Astrocyte (in vitro differentiated cells and primary cell): Measurements from ENCODE around the gene IRGQ. TPM values are rescaled to one million over a fixed set of nuclear protein-coding genes. Genes with fewer than 3 reads are reported as not detected.

Source experiments
- DNase-seq: peaks from one replicate; pipeline ENCODE4 v3.0.0-alpha.2; 2010; ENCODE audit warnings: low read depth
- FAIRE-seq: peaks from 2 replicates; lab custom pipeline; 2011; peaks lifted over from hg19 to GRCh38; lab: Jason Lieb, UNC
- H2AFZ ChIP-seq: 2 replicates; pipeline ENCODE4 v1.6.0; 2012; ENCODE audit warnings: low read depth, low read length, inconsistent platforms
- H3K27ac ChIP-seq: 2 replicates; pipeline ENCODE4 v1.5.1; 2011; ENCODE audit warnings: low read depth, low read length, inconsistent platforms
- H3K27me3 ChIP-seq: 2 replicates; pipeline ENCODE4 v1.6.0; 2011; ENCODE audit warnings: low read length, inconsistent platforms; ENCODE audit not compliant: insufficient read depth
- H3K36me3 ChIP-seq: 2 replicates; pipeline ENCODE4 v1.5.1; 2011; ENCODE audit warnings: low read length, inconsistent platforms; ENCODE audit not compliant: insufficient read depth
- H3K4me1 ChIP-seq: 2 replicates; pipeline ENCODE4 v1.5.1; 2011; ENCODE audit warnings: low read length, inconsistent platforms; ENCODE audit not compliant: insufficient read depth
- H3K4me2 ChIP-seq: 2 replicates; pipeline ENCODE4 v1.6.0; 2012; ENCODE audit warnings: low read length, inconsistent platforms
- H3K4me3 ChIP-seq: 2 replicates; pipeline ENCODE4 v1.5.1; 2011; ENCODE audit warnings: low read depth, mild to moderate bottlenecking, low read length, inconsistent platforms; ENCODE audit not compliant: insufficient read depth
- H3K79me2 ChIP-seq: 2 replicates; pipeline ENCODE4 v1.6.0; 2012; ENCODE audit warnings: mild to moderate bottlenecking, low read length, inconsistent platforms; ENCODE audit not compliant: insufficient read depth
- H3K9ac ChIP-seq: 2 replicates; pipeline ENCODE4 v1.6.0; 2012; ENCODE audit warnings: mild to moderate bottlenecking, low read length, inconsistent platforms
- H3K9me3 ChIP-seq: 2 replicates; pipeline ENCODE4 v1.5.1; 2012; ENCODE audit warnings: low read depth, mild to moderate bottlenecking, low read length, inconsistent platforms; ENCODE audit not compliant: insufficient read depth
- H4K20me1 ChIP-seq: 2 replicates; pipeline ENCODE4 v1.6.0; 2012; ENCODE audit warnings: low read length, inconsistent platforms; ENCODE audit not compliant: insufficient read depth
- H3K27ac Mint-ChIP-seq: one replicate; pipeline ENCODE4 v1.8.0; 2021; ENCODE audit warnings: mild to moderate bottlenecking, mixed read lengths; ENCODE audit not compliant: unreplicated experiment
- H3K27me3 Mint-ChIP-seq: one replicate; pipeline ENCODE4 v1.8.0; 2021; ENCODE audit warnings: low read depth, mixed read lengths; ENCODE audit not compliant: unreplicated experiment
- H3K36me3 Mint-ChIP-seq: one replicate; pipeline ENCODE4 v1.8.0; 2021; ENCODE audit warnings: low read depth, mixed read lengths; ENCODE audit not compliant: unreplicated experiment
- H3K4me1 Mint-ChIP-seq: one replicate; pipeline ENCODE4 v1.8.0; 2021; ENCODE audit warnings: low read depth, mixed read lengths; ENCODE audit not compliant: unreplicated experiment
- H3K4me3 Mint-ChIP-seq: one replicate; pipeline ENCODE4 v1.8.0; 2021; ENCODE audit warnings: mild to moderate bottlenecking, moderate library complexity, mixed read lengths; ENCODE audit not compliant: unreplicated experiment
- H3K9me3 Mint-ChIP-seq: one replicate; pipeline ENCODE4 v1.8.0; 2021; ENCODE audit warnings: mild to moderate bottlenecking, mixed read lengths; ENCODE audit not compliant: unreplicated experiment
- EZH2 ChIP-seq: IDR thresholded peaks from 2 replicates; pipeline ENCODE4 v1.6.1; 2012; ENCODE audit warnings: mild to moderate bottlenecking, low read length, inconsistent platforms; ENCODE audit not compliant: insufficient read depth
- total RNA-seq: library from RNA; stranded (reverse); gene quantifications from 2 replicates; pipeline ENCODE4 v1.2.1, GENCODE V29; 2021
- TF ChIP-seq, protein P1 (sequence below): IDR thresholded peaks from 2 replicates; pipeline ENCODE4 v1.5.1; 2011; ENCODE audit warnings: low read depth, mild to moderate bottlenecking, inconsistent platforms, low read length, moderate library complexity; ENCODE audit not compliant: insufficient read depth

The IRGQ gene
- total RNA-seq, 1 donor from 2014 or later: 60.7 TPM

DNA sequence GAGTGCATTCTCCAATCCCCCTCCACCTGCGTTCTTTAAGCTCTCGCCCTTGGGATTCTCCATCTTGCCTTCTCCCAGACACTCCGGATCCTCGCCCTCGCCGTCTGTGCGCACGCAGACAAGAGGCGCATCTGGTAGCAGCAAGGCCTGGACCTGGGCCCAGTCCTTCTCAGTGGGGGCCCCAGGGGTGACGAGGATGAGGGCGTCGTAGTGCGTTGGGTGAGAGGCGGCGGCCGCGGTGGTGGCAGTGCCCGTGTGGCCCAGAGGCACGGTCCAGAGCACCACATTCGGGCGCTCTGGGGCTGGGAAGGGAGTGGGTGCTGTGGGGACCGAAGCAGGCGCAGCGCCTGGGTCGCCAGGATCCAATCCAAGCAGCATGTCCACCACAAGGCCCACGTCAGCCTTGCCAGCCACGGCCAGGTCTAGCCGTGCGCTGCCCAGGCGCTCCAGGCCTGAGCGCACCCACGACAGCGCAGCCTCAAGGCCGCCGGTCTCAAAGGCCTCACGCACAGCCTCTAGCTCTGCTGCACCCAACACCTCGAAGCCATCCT lies 3.1 kb downstream of the IRGQ start:
- H3K27me3 Mint-ChIP-seq: no peaks in the 10 kb centered on the region
- Histone ChIP-seq H3K4me3 (no peak overlapping the region), H3K36me3 (peaks cover 10% of the 10 kb centered on the region), H4K20me1 (peaks cover 46% of the 10 kb centered on the region), H3K9me3 (no peaks in the 10 kb centered on the region), H3K4me1 (peaks cover 26% of the 10 kb centered on the region), H3K27me3 (no peaks in the 10 kb centered on the region), H3K79me2 (peaks cover 66% of the 10 kb centered on the region), H2AFZ (no peak overlapping the region), H3K9ac (peak overlapping the region; percentile 87), H3K27ac (no peak overlapping the region), H3K4me2 (no peak overlapping the region)
- no peak for DNase-seq
- H3K4me1 Mint-ChIP-seq: peaks cover 17% of the 10 kb centered on the region
- TF ChIP-seq, protein P1, sequence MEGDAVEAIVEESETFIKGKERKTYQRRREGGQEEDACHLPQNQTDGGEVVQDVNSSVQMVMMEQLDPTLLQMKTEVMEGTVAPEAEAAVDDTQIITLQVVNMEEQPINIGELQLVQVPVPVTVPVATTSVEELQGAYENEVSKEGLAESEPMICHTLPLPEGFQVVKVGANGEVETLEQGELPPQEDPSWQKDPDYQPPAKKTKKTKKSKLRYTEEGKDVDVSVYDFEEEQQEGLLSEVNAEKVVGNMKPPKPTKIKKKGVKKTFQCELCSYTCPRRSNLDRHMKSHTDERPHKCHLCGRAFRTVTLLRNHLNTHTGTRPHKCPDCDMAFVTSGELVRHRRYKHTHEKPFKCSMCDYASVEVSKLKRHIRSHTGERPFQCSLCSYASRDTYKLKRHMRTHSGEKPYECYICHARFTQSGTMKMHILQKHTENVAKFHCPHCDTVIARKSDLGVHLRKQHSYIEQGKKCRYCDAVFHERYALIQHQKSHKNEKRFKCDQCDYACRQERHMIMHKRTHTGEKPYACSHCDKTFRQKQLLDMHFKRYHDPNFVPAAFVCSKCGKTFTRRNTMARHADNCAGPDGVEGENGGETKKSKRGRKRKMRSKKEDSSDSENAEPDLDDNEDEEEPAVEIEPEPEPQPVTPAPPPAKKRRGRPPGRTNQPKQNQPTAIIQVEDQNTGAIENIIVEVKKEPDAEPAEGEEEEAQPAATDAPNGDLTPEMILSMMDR: no peak
- TF ChIP-seq EZH2: no peak
- FAIRE-seq: no peak
- H3K27ac Mint-ChIP-seq: peak overlapping the region; percentile 75
- no peaks in the 10 kb centered on the region for H3K9me3 Mint-ChIP-seq
- peak overlapping the region; percentile 100 for H3K4me3 Mint-ChIP-seq
- peaks cover 10% of the 10 kb centered on the region for H3K36me3 Mint-ChIP-seq

GRCh38 chr19:43591904-43592772 lies 3.8 kb downstream of the IRGQ start:
- no peak overlapping the region for H2AFZ ChIP-seq
- Mint-ChIP-seq H3K27me3 (no peaks in the 10 kb centered on the region), H3K27ac (peak overlapping the region; percentile 75), H3K4me3 (no peak overlapping the region), H3K9me3 (no peaks in the 10 kb centered on the region), H3K4me1 (peaks cover 9% of the 10 kb centered on the region), H3K36me3 (peaks cover 10% of the 10 kb centered on the region)
- H3K27me3 ChIP-seq: no peaks in the 10 kb centered on the region
- H4K20me1 ChIP-seq: peaks cover 46% of the 10 kb centered on the region
- FAIRE-seq (no peak), DNase-seq (no peak)
- peaks cover 18% of the 10 kb centered on the region for H3K4me1 ChIP-seq
- H3K4me2 ChIP-seq: no peak overlapping the region
- TF ChIP-seq EZH2: no peak
- TF ChIP-seq, protein P1: no peak
- H3K27ac ChIP-seq: no peak overlapping the region
- no peak overlapping the region for H3K9ac ChIP-seq
- H3K79me2 ChIP-seq: peaks cover 59% of the 10 kb centered on the region
- H3K36me3 ChIP-seq: peaks cover 10% of the 10 kb centered on the region
- no peak overlapping the region for H3K4me3 ChIP-seq
- H3K9me3 ChIP-seq: no peaks in the 10 kb centered on the region
